Nephron progenitor cell (in vitro differentiated cells): ENCODE results near the gene JAKMIP2.

ENCODE experiments used
- DNase-seq: peaks from one replicate; pipeline ENCODE4 v3.0.0; 2021
- H3K27ac Mint-ChIP-seq: 2 replicates; pipeline ENCODE4 v1.8.0; 2021; ENCODE audit warnings: mild to moderate bottlenecking, moderate library complexity, mixed read lengths
- H3K27me3 Mint-ChIP-seq: 2 replicates; pipeline ENCODE4 v1.8.0; 2021; ENCODE audit warnings: mild to moderate bottlenecking, low read depth, mixed read lengths; ENCODE audit not compliant: poor library complexity
- H3K36me3 Mint-ChIP-seq: 2 replicates; pipeline ENCODE4 v1.8.0; 2021; ENCODE audit warnings: low read depth, mixed read lengths
- H3K4me1 Mint-ChIP-seq: 2 replicates; pipeline ENCODE4 v1.8.0; 2021; ENCODE audit warnings: mixed read lengths
- H3K4me3 Mint-ChIP-seq: 2 replicates; pipeline ENCODE4 v1.8.0; 2021; ENCODE audit warnings: mild to moderate bottlenecking, moderate library complexity, mixed read lengths
- H3K9me3 Mint-ChIP-seq: 2 replicates; pipeline ENCODE4 v1.8.0; 2021; ENCODE audit warnings: mild to moderate bottlenecking, moderate library complexity, mixed read lengths
- TF ChIP-seq, protein P1 (sequence below): fragments of 200-600 bp; sonication (generic); IDR thresholded peaks from 2 replicates; pipeline ENCODE4 v1.5.0; 2021; ENCODE audit warnings: antibody characterized with exemption

The JAKMIP2 gene

DNA sequence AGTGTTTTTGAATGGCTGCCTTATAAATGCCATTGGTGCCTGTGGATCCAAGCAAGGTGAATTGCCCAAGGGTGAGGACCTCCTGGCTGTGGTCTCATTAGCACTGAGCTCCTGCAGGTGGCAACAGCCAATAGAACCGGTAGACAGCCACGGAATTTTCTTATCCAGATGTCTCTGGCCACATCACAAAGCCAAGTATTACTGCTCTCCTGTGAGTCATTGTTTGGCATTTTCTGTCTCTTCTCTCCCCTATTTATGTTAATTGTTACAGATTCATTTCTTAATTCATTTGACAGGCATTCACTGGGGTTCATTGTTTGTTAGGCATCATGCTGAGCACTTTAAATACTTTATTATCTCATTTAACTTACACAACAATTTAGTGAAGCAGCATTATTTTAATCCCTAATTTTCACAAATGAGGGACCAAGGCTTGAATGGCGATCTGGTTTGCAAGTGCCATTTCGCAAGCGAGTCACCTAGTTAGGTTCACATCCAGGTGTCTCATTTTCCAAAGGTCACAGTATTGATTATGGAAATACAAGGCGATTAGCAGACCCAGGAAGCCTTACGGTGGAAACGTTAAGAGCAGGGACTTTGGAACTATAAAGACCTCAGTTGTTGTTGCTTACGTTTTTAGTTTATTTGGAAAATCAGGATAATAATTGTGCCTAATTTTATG, 214.5 kb downstream of the JAKMIP2 start:
- H3K36me3 Mint-ChIP-seq: no peaks in the 10 kb centered on the region
- H3K9me3 Mint-ChIP-seq: no peaks in the 10 kb centered on the region
- TF ChIP-seq, protein P1, sequence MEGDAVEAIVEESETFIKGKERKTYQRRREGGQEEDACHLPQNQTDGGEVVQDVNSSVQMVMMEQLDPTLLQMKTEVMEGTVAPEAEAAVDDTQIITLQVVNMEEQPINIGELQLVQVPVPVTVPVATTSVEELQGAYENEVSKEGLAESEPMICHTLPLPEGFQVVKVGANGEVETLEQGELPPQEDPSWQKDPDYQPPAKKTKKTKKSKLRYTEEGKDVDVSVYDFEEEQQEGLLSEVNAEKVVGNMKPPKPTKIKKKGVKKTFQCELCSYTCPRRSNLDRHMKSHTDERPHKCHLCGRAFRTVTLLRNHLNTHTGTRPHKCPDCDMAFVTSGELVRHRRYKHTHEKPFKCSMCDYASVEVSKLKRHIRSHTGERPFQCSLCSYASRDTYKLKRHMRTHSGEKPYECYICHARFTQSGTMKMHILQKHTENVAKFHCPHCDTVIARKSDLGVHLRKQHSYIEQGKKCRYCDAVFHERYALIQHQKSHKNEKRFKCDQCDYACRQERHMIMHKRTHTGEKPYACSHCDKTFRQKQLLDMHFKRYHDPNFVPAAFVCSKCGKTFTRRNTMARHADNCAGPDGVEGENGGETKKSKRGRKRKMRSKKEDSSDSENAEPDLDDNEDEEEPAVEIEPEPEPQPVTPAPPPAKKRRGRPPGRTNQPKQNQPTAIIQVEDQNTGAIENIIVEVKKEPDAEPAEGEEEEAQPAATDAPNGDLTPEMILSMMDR: no peak
- H3K27me3 Mint-ChIP-seq: peaks cover 10% of the 10 kb centered on the region
- no peaks in the 10 kb centered on the region for H3K4me1 Mint-ChIP-seq
- no peak overlapping the region for H3K4me3 Mint-ChIP-seq
- H3K27ac Mint-ChIP-seq: no peak overlapping the region
- no peak for DNase-seq

GRCh38 chr5:147565524-147565923, 217.0 kb downstream of the JAKMIP2 start:
- H3K27me3 Mint-ChIP-seq: peaks cover 15% of the 10 kb centered on the region
- H3K4me1 Mint-ChIP-seq: no peaks in the 10 kb centered on the region
- H3K4me3 Mint-ChIP-seq: no peak overlapping the region
- H3K9me3 Mint-ChIP-seq: no peaks in the 10 kb centered on the region
- DNase-seq: no peak
- no peaks in the 10 kb centered on the region for H3K36me3 Mint-ChIP-seq
- no peak overlapping the region for H3K27ac Mint-ChIP-seq
- TF ChIP-seq, protein P1: no peak

DNA sequence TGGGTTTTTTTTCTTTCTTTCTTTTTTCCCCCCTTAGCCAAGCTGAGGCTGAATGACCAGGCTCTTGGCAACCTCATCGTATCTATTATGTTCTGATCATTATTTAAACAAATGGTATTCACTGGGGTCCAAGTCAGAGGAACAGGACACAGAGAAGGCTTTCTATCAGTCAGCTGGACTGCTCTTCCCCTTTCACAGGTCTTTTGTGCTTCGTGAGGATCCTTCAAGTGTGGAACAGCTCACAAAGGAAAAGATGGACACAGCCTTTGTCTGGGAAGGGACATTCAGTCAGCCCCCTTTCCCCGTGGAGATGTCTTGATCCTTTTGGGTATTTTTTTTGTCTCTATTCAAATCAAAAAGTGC, 218.4 kb downstream of the JAKMIP2 start:
- peaks cover 18% of the 10 kb centered on the region for H3K27me3 Mint-ChIP-seq
- H3K36me3 Mint-ChIP-seq: no peaks in the 10 kb centered on the region
- no peak overlapping the region for H3K4me3 Mint-ChIP-seq
- no peaks in the 10 kb centered on the region for H3K9me3 Mint-ChIP-seq
- DNase-seq: no peak
- H3K4me1 Mint-ChIP-seq: no peaks in the 10 kb centered on the region
- H3K27ac Mint-ChIP-seq: no peak overlapping the region
- TF ChIP-seq, protein P1: no peak

DNA sequence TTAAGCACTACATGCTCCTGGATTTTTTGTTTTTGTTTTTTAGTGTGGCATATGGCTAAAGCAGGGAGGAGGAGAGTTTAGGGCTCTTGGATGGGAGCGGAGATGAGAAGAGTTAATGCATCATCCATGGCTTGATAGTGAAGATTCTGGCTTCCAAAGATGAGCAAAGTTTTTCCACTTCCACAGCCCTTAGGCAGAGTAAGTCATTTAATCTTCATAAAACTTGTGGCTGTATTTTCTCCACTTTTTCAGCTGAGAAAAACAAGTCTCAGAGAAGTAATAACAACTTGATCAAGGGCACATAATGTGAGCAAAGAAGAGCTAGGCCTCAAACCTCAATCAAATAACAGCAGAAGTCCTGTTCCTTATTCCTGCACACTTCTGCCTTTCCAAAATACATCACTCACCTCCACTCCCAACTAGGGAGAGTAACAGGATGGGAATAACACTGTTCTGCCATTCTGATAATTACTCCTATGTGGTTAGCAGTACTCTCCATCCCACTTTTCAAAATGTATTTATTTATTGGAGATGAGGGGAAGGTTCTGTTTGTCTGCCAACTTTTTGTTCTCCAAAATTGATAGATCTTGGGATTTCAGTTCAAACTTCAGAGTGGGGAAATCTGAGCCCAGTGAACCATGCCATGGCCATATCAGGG, 218.9 kb downstream of the JAKMIP2 start:
- TF ChIP-seq, protein P1: no peak
- Mint-ChIP-seq H3K27me3 (peaks cover 18% of the 10 kb centered on the region), H3K4me3 (no peak overlapping the region), H3K4me1 (no peaks in the 10 kb centered on the region), H3K36me3 (no peaks in the 10 kb centered on the region), H3K27ac (no peak overlapping the region), H3K9me3 (no peaks in the 10 kb centered on the region)
- no peak for DNase-seq

DNA sequence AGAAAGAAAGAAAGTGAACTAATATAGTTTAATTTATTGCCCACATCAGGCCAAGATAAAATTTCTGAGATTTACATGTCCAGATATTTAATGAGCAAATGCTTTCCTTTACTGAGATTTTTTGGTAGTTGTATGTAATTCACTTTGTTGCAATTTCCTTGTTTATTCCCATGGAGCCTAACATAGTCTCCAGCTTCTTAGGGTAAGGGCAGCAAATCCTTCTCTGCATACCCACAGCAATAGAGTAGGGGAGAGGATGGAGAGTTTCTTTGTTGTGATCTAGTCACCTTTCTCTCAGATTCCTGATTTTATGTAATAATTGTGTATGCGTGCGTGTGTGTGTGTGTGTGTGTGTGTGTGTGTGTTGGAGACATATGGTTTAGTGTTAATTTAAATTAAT, 221.1 kb downstream of the JAKMIP2 start:
- no peaks in the 10 kb centered on the region for H3K4me1 Mint-ChIP-seq
- H3K27me3 Mint-ChIP-seq: peaks cover 15% of the 10 kb centered on the region
- H3K36me3 Mint-ChIP-seq: no peaks in the 10 kb centered on the region
- DNase-seq: no peak
- no peaks in the 10 kb centered on the region for H3K9me3 Mint-ChIP-seq
- H3K27ac Mint-ChIP-seq: no peak overlapping the region
- no peak overlapping the region for H3K4me3 Mint-ChIP-seq
- TF ChIP-seq, protein P1: no peak
